ENCODE measurements around the gene TNFAIP1.

DNA sequence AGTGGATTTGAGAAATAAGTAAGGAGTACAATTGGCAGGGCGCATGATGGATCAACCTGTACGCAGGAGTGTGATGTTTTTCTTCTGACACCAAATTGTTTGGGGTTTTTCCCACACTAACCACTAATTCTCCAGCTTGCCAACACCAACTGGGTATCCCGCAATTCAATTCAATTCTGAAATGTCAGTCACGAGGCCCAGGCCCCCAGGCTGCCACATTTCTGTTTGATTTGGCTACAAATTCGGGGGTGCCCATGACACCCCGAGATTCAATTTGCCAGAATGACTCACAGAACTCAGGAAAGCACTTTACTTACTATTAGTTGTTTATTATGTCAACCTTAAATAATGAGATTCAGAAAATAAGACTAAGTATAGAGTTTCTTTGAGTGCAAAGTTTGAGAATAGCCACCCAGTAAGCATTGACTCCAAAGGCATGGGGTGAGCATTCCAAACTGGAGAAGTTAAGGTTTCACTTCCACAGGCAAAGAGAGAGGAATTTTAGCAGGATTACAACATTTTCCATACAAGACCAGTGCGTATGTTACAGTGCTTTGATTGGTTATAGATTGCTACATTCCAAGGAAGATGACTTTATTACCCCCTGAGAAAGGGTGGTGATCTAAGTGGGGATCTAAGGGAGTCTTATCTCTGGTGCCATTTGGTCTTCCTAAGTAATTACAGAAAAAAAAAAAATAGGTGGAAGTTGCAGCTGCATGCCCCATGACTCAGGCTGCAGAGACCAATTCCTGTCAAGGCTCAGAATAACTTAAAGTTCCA, 59.0 kb downstream of the TNFAIP1 start:
- TF ChIP-seq CTCF (IDR thresholded peaks at IDR 0.05) (no peak), POLR2A (IDR thresholded peaks at IDR 0.05; ENCODE audit: low read depth) (no peak)
